A673 (cell line): ENCODE data around the gene TFAP2A.

Experiments
- CTCF ChIP-seq: fragments of 300-800, 200-600 bp; sonication (generic); conservative IDR thresholded peaks from 2 replicates; pipeline ENCODE4 v1.5.1; 2017; ENCODE audit warnings: low read depth, mild to moderate bottlenecking, antibody characterized with exemption, low read length, moderate library complexity, mixed read lengths
- EZH2 ChIP-seq: fragments of 200-600 bp; sonication (generic); IDR thresholded peaks from 2 replicates; pipeline ENCODE4 v1.6.1; 2017; ENCODE audit warnings: borderline replicate concordance, low read depth, mild to moderate bottlenecking, mixed read lengths, antibody characterized with exemption, low read length; ENCODE audit not compliant: poor library complexity, severe bottlenecking

DNA sequence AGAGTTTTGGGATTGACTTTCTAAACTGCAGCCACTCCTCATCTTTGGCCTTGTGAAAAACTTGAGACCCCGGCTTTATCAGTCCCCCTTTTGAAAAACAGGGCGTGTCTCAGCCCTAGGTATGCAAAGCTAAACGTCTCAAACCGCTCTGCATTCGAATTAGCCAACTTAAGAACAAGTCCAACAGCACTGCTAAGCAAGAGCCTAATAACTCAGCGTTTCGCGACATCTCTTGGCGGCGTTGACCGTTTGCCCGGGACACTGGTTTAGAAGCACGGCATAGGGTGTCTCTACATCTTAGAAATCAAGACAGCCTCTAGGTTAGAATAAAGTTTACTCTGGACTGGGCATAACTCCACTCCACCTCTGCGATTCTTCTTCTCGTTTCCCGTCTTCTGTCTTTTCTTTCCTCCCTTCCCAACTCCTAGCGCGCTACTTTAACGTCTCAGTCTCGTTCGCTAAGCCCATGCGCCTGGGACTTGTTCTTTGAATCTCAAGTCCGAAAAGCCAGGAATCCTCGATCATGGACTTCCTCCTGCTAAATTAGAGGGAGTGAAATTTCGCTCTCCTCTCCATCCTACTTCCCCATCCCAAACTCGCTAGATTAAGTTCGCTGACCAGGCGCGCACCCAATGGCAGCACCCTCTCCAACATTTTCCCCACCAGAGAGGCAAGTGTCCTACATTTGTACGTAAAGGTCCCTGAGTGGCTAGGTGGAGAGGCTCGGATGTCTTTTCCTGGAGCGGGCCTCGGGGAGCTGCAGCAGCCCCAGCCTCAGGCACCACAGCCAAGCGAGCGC, 10.5 kb upstream of the TFAP2A start:
- TF ChIP-seq EZH2 (no peak), CTCF (no peak)
